ENCODE measurements around the gene DAB2IP. TPM values are rescaled to one million over a fixed set of nuclear protein-coding genes. Genes with fewer than 3 reads are reported as not detected.

Gene DAB2IP
- total RNA-seq, 3 donors from 2014 or later, result 109 to 157 (median 111) TPM

DNA sequence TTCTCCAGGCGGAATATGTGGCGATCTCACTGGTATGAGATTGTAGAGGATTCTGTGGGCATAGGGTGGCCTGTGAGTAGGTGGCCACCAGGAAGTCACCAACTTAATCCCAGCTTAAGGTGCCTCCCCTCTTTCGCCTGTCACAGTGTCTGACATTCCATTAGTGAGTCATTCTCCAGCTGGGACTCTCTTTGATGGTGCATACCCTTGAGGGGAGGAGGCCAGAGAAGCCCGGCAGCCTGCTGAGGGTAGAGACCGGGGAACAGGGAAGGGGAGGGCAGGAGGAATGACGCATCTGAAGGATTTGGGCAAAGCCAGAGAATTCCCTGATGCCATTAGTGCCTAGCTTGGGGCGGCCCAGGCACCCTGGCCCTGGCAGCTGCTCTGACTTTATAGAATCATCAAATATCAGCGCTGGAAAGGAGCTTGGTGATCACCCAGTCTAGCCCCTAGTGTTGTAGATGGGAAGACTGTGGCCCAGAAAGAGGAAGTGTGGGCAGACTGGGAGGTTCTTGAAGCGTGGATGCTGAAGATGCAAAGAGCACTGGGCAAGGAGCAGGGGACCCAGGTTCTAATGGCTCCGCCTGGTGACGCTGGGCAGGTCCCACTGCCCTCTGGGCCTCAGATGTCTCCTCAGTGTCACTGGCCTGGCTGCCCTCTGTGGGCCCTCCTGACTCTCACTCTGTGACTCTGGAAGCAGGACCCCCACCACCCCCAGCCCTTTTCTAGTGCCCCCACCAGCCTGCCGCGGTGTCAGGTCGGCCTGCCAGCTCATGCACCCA is 41.4 kb downstream of the DAB2IP start:
- no peak for TF ChIP-seq CTCF (IDR thresholded peaks at IDR 0.05)
- peaks cover 15% of the 10 kb centered on the region for H3K4me1 ChIP-seq (ENCODE audit: low read depth)
- H3K9me3 ChIP-seq, result no peaks in the 10 kb centered on the region
- no peak for DNase-seq
- no peak overlapping the region for H3K4me3 ChIP-seq
- no peaks in the 10 kb centered on the region for H3K36me3 ChIP-seq (ENCODE audit: low read depth)
- intact Hi-C loops (cut with DNase I, micrococcal nuclease), result loop anchor here in 1 of 2 donors (10.0 kb wide), 1 partner anchor 138 kb away; no protein-coding TSS in a partner anchor
- ATAC-seq, result peak; percentile 39

DNA sequence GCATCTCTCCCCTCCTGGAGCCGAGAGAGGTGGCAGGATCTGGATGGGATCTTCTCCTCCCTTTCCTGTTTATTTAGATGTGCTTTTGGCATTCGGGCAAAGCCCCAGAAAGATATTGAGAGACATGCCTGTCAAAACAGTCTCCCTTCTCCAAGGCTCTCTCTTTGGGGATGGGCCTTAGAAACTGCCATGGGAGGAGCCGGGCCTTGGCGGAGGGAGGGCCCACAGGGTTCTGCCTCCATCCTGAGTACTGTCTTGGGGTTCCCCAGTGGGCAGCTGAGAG is 41.9 kb downstream of the DAB2IP start:
- TF ChIP-seq CTCF (IDR thresholded peaks at IDR 0.05), result no peak
- no peak overlapping the region for H3K4me3 ChIP-seq
- intact Hi-C loops (cut with DNase I, micrococcal nuclease), result loop anchor here in 1 of 2 donors (10.0 kb wide), 1 partner anchor 139 kb away; no protein-coding TSS in a partner anchor
- no peaks in the 10 kb centered on the region for H3K36me3 ChIP-seq (ENCODE audit: low read depth)
- H3K4me1 ChIP-seq (ENCODE audit: low read depth), result peaks cover 15% of the 10 kb centered on the region
- no peak for ATAC-seq
- no peaks in the 10 kb centered on the region for H3K9me3 ChIP-seq
- no peak for DNase-seq

- intact Hi-C loops (cut with DNase I, micrococcal nuclease), result loop anchor here in 1 of 2 donors (10.0 kb wide), 1 partner anchor 139 kb away; no protein-coding TSS in a partner anchor
- H3K4me3 ChIP-seq, result no peak overlapping the region
- DNase-seq (peak in 1 of 3 donors; percentile 39), ATAC-seq (no peak)
- no peak for TF ChIP-seq CTCF (IDR thresholded peaks at IDR 0.05)
- no peaks in the 10 kb centered on the region for H3K9me3 ChIP-seq
- H3K36me3 ChIP-seq (ENCODE audit: low read depth), result no peaks in the 10 kb centered on the region
- H3K4me1 ChIP-seq (ENCODE audit: low read depth), result peaks cover 19% of the 10 kb centered on the region
Measured at GRCh38 chr9:121694001-121694400, 42.6 kb downstream of the DAB2IP start.

- peak in 1 of 3 donors; percentile 43 for DNase-seq
- ATAC-seq, result no peak
- no peaks in the 10 kb centered on the region for H3K36me3 ChIP-seq (ENCODE audit: low read depth)
- no peak for TF ChIP-seq CTCF (IDR thresholded peaks at IDR 0.05)
- H3K4me1 ChIP-seq (ENCODE audit: low read depth), result peaks cover 15% of the 10 kb centered on the region
- no peaks in the 10 kb centered on the region for H3K9me3 ChIP-seq
- H3K4me3 ChIP-seq, result no peak overlapping the region
- intact Hi-C loops (cut with DNase I, micrococcal nuclease), result loop anchor here in 1 of 2 donors (10.0 kb wide), 1 partner anchor 140 kb away; no protein-coding TSS in a partner anchor
Measured at GRCh38 chr9:121694600-121694999, 43.2 kb downstream of the DAB2IP start.

GRCh38 chr9:121696930-121697329 is 45.5 kb downstream of the DAB2IP start:
- no peak for TF ChIP-seq CTCF (IDR thresholded peaks at IDR 0.05)
- ATAC-seq, result no peak
- no peak for DNase-seq
- no peaks in the 10 kb centered on the region for H3K9me3 ChIP-seq
- H3K4me1 ChIP-seq (ENCODE audit: low read depth), result peaks cover 10% of the 10 kb centered on the region
- no peaks in the 10 kb centered on the region for H3K36me3 ChIP-seq (ENCODE audit: low read depth)
- H3K4me3 ChIP-seq, result no peak overlapping the region
- intact Hi-C loops (cut with DNase I, micrococcal nuclease), result loop anchor here in 1 of 2 donors (10.0 kb wide), 1 partner anchor 142 kb away; no protein-coding TSS in a partner anchor
